SK-N-SH treated with all-trans-retinoic acid at 6 μM for 48 hours (cell line): ENCODE data around the gene LGALS7.

Experiments
- ARNTL ChIP-seq: fragments of 450-650 bp; formaldehyde crosslinking; IDR thresholded peaks from 2 replicates; pipeline ENCODE4 v1.5.0; 2020; ENCODE audit warnings: low read depth, mild to moderate bottlenecking, moderate library complexity, borderline replicate concordance
- CREB5 ChIP-seq: fragments of 250-450 bp; sonication (Bioruptor Pico); IDR thresholded peaks from 2 replicates; pipeline ENCODE4 v1.5.1; 2020; ENCODE audit warnings: low read depth, mild to moderate bottlenecking, moderate library complexity
- CSDC2 ChIP-seq: fragments of 250-450 bp; sonication (Bioruptor Pico); IDR thresholded peaks from 2 replicates; pipeline ENCODE4 v1.5.0; 2020; ENCODE audit warnings: mild to moderate bottlenecking, moderate library complexity
- ZFP3 ChIP-seq: fragments of 250-450 bp; sonication (Bioruptor Pico); IDR thresholded peaks from 2 replicates; pipeline ENCODE4 v1.5.0; 2020; ENCODE audit warnings: mild to moderate bottlenecking, moderate library complexity
- ZFP30 ChIP-seq: fragments of 450-650 bp; formaldehyde crosslinking; IDR thresholded peaks from 2 replicates; pipeline ENCODE4 v1.5.0; 2022; ENCODE audit warnings: mild to moderate bottlenecking, moderate library complexity

DNA sequence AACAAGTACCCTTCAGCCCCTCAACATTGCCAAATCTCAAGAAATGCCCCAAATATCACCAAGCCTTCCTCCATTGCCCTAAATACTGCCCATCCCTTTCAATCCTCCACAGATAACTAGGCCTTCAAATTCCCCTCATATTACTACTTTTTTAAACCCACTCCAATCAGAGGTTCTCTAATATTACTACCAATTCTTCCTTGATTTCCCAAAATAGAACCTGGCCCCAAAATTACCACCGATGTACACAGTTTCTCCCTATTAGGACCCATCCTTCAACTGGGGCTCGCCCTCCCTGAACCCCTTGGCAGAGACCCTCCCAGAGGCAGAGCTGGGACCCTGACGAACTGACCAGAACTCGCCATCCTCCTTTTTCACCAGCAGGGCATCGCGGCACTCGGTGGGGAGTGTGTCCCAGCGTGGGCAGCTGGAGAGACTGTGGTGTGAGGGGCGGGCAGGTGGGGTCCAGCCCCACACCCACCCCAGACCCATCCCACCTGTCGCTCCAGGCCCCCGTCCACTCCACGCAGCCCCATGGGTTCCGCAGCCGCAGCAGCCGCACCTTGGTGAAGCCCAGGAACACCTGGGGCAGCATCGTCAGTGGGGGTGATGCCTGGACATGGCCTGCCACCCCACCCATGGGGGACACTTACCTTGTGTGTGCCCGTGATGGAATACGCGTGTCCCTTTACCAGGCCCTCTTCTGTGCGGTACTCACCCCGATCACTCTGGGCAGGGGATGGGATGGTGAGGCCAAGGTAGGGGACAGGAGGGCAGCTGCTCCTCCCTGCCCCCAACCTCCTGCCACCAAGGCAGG is 35.2 kb downstream of the LGALS7 start:
- TF ChIP-seq ARNTL = no peak
- no peak for TF ChIP-seq CSDC2 (CRISPR knock-in tag)
- TF ChIP-seq ZFP3 (CRISPR knock-in tag) = no peak
- no peak for TF ChIP-seq ZFP30 (CRISPR knock-in tag)
- TF ChIP-seq CREB5 = no peak
